CD4-positive, alpha-beta memory T cell (primary cell): ENCODE results near the gene ATP5F1B. TPM values are rescaled to one million over a fixed set of nuclear protein-coding genes. Genes with fewer than 3 reads are reported as not detected.

Experiments used
- CTCF ChIA-PET: fragments of 350-600 bp; sonication (Branson Sonifier 250); formaldehyde crosslinking; loops from one replicate; lab custom pipeline; 2021; ENCODE audit warnings: inconsistent platforms; ENCODE audit not compliant: partially characterized antibody; lab: Charles Lee
- POLR2A ChIA-PET: fragments of 350-600 bp; sonication (Branson Sonifier 250); formaldehyde crosslinking; loops from one replicate; lab custom pipeline; 2021; ENCODE audit not compliant: partially characterized antibody; lab: Charles Lee
- DNase-seq, 5 donors: peaks; one replicate each; pipeline versions ENCODE4 v3.0.0 to v3.0.0-alpha.2; 2020 to 2022; ENCODE audit warnings: mixed read lengths in 1 of 5
- H3K27ac ChIP-seq: one replicate; pipeline ENCODE4 v1.7.0; 2013; ENCODE audit warnings: low read depth, low read length
- H3K27me3 ChIP-seq: 2 replicates; pipeline ENCODE4 v1.7.0; 2013; ENCODE audit warnings: mild to moderate bottlenecking, low read length, moderate library complexity; ENCODE audit not compliant: insufficient read depth
- H3K36me3 ChIP-seq: 2 replicates; pipeline ENCODE4 v1.7.0; 2013; ENCODE audit warnings: mild to moderate bottlenecking, low read length, moderate library complexity; ENCODE audit not compliant: insufficient read depth
- H3K4me1 ChIP-seq: 2 replicates; pipeline ENCODE4 v1.7.0; 2013; ENCODE audit warnings: mild to moderate bottlenecking, low read length, moderate library complexity; ENCODE audit not compliant: insufficient read depth
- H3K4me3 ChIP-seq, 2 donors: one replicate each; pipeline ENCODE4 v1.7.0; 2013; ENCODE audit warnings: low read length in 2 of 2, mild to moderate bottlenecking in 1 of 2
- H3K9me3 ChIP-seq, 2 donors: one replicate each; pipeline ENCODE4 v1.7.0; 2013; ENCODE audit warnings: low read length in 2 of 2, control low read depth in 1 of 2; ENCODE audit not compliant: control insufficient read depth in 1 of 2
- H3K27ac Mint-ChIP-seq, 7 donors: one replicate each; pipeline ENCODE4 v1.8.0; 2020 to 2021; ENCODE audit warnings: mixed read lengths in 7 of 7, mild to moderate bottlenecking in 6 of 7, inconsistent platforms in 3 of 7, moderate library complexity in 3 of 7
- H3K27me3 Mint-ChIP-seq, 2 donors: one replicate each; pipeline ENCODE4 v1.8.0; 2020 to 2021; ENCODE audit warnings: mixed read lengths in 2 of 2
- H3K36me3 Mint-ChIP-seq, 2 donors: one replicate each; pipeline ENCODE4 v1.8.0; 2020 to 2021; ENCODE audit warnings: mixed read lengths in 2 of 2, inconsistent platforms in 1 of 2, mild to moderate bottlenecking in 1 of 2
- H3K4me1 Mint-ChIP-seq, 4 donors: one replicate each; pipeline ENCODE4 v1.8.0; 2020 to 2021; ENCODE audit warnings: mixed read lengths in 4 of 4, mild to moderate bottlenecking in 1 of 4
- H3K4me3 Mint-ChIP-seq, 8 donors: one replicate each; pipeline ENCODE4 v1.8.0; 2020 to 2021; ENCODE audit warnings: mixed read lengths in 8 of 8, mild to moderate bottlenecking in 7 of 8, moderate library complexity in 6 of 8, inconsistent platforms in 3 of 8
- H3K9me3 Mint-ChIP-seq, 8 donors: one replicate each; pipeline ENCODE4 v1.8.0; 2020 to 2021; ENCODE audit warnings: mixed read lengths in 8 of 8, mild to moderate bottlenecking in 5 of 8, inconsistent platforms in 3 of 8, moderate library complexity in 1 of 8
- intact Hi-C: fragments of 100-400 bp; cut with micrococcal nuclease; formaldehyde crosslinking; loops from one replicate; pipeline ENCODE4 v1.15.1; 2023
- polyA plus RNA-seq, 2 donors: library from polyadenylated mRNA; unstranded; fragments of 300-500 nt; fragmentation: Illumina TruSeq; gene quantifications; one replicate each; pipeline ENCODE4 v1.2.3, GENCODE V29; 2021
- total RNA-seq, 2 experiments: library from RNA; stranded (reverse); gene quantifications; one replicate each; pipeline ENCODE4 v1.2.3, GENCODE V29; 2021

ATP5F1B gene
- total and polyA plus RNA-seq, 4 experiments from 2014 or later = 243 to 1,156 (median 513) TPM

DNA sequence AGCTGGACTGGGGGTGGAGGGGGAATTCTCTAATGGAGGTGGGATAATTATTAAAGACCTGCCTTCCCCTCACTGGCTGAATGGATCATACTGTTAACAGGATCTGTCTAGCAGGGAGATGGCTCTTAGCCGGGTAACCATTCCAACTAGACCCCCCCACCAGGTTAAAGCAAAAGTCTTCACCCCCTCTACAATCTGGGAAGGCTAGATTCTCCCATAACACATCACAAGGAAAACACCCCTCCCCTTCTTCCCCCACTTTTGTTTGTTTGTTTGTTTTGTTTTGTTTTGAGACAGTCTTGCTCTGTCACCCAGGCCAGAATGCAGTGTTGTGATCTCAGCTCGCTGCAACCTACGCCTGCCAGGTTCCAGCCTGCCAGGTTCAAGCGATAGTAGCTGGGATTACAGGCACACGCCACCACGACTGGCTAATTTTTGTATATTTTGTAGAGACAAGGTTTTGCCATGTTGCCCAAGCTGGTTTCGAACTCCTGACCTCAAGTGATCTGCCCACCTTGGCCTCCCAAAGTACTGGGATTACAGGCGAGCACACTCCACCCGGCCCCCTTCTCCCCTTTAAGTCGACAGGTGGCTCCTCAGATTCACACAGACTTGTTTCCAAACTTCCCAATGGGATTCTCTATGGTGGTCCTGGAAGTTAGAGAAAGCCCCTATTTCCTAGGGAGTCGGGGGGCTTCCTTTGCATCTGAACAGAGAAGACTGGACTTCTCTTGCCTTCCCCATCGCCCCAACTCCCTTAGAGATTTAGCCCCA lies 12.1 kb downstream of the ATP5F1B start:
- Mint-ChIP-seq H3K4me3 (peak overlapping the region; percentile 86 to 99 (median 98)), H3K4me1 (peaks cover 35 to 84% (median 57%) of the 10 kb centered on the region in 4 donors), H3K27me3 (no peaks in the 10 kb centered on the region), H3K27ac (peak overlapping the region; percentile 38 to 99 (median 96)), H3K9me3 (peaks cover 0 to 2% (median 0%) of the 10 kb centered on the region in 8 donors), H3K36me3 (peaks cover 9 to 38% of the 10 kb centered on the region in 2 donors)
- H3K4me1 ChIP-seq = peaks cover 60% of the 10 kb centered on the region
- ChIA-PET POLR2A (interaction anchor here (0.6 to 10.0 kb wide), 7 partner anchors 9 to 112 kb away, joined by 3 to 210 read pairs (median 3); partner anchors contain the start of genes ATP5F1B, PTGES3 and RBMS2), CTCF (interaction anchor here (1.2 to 3.7 kb wide), 5 partner anchors 11 to 120 kb away, joined by 4 to 68 read pairs (median 38); partner anchors contain the start of gene PTGES3)
- peak overlapping the region; percentile 81 for H3K27ac ChIP-seq
- H3K4me3 ChIP-seq = peak overlapping the region; percentile 58 to 68
- intact Hi-C loops = loop anchor here (10.0 kb wide), 2 partner anchors 601 to 809 kb away; partner anchors contain the start of gene DNAJC14
- H3K9me3 ChIP-seq = no peaks in the 10 kb centered on the region
- H3K36me3 ChIP-seq = peaks cover 11% of the 10 kb centered on the region
- DNase-seq = no peak
- H3K27me3 ChIP-seq = no peaks in the 10 kb centered on the region

DNA sequence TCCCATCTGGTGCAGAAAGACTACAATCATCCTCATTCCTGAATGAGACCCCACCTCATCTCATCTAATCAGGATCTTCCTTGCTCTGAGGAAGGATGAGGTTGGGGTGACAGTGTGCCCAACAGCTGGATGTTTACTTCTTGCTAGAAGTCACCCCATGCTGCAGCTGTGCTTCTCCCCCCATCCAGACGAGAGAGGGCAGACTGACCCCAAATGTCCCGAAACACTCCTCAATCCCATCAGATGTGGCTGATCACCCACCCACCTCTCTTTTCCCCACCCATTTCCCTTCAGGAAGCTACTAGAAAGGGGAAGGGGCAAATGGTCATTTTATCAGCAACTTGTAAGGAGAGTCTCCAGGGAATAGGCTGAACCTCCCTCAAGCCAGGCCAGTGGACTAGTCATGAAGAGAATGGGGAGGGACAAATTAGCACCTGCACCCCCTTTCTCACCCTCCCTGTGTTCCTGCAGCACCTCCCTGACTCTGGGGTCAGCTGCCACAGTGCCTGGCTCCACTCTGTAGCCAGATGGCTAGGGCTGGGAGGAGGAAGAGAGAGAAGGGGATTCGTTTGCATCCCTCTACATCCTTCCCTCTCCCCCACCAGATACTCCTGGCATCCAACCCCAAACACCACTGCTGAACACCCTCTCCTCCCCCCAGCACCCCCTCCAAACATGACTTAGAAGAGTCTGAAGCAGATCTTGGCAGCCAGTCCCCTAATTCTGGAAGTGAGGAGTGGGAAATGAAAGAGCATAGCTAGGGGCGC lies 12.9 kb downstream of the ATP5F1B start:
- no peak for DNase-seq
- H3K4me3 Mint-ChIP-seq = peak overlapping the region; percentile 74 to 99 (median 98)
- ChIA-PET POLR2A (interaction anchor here (0.6 to 10.0 kb wide), 3 partner anchors 13 to 55 kb away, joined by 3 to 210 read pairs (median 117); partner anchors contain the start of genes ATP5F1B and PTGES3), CTCF (interaction anchor here (1.2 to 2.5 kb wide), 2 partner anchors 56 to 119 kb away, joined by 4 to 7 read pairs; partner anchors contain the start of gene PTGES3)
- peaks cover 41 to 91% (median 63%) of the 10 kb centered on the region in 4 donors for H3K4me1 Mint-ChIP-seq
- H3K27ac ChIP-seq = peak overlapping the region; percentile 47
- H3K27me3 ChIP-seq = no peaks in the 10 kb centered on the region
- peaks cover 4 to 37% of the 10 kb centered on the region in 2 donors for H3K36me3 Mint-ChIP-seq
- no peaks in the 10 kb centered on the region for H3K27me3 Mint-ChIP-seq
- peaks cover 0 to 2% (median 0%) of the 10 kb centered on the region in 8 donors for H3K9me3 Mint-ChIP-seq
- no peaks in the 10 kb centered on the region for H3K9me3 ChIP-seq
- H3K27ac Mint-ChIP-seq = peak overlapping the region; percentile 67 to 99 (median 82)
- peaks cover 4% of the 10 kb centered on the region for H3K36me3 ChIP-seq
- intact Hi-C loops = loop anchor here (10.0 kb wide), 2 partner anchors 602 to 808 kb away; partner anchors contain the start of gene DNAJC14
- peak overlapping the region in 1 of 2 donors; percentile 17 for H3K4me3 ChIP-seq
- H3K4me1 ChIP-seq = peaks cover 68% of the 10 kb centered on the region

DNA sequence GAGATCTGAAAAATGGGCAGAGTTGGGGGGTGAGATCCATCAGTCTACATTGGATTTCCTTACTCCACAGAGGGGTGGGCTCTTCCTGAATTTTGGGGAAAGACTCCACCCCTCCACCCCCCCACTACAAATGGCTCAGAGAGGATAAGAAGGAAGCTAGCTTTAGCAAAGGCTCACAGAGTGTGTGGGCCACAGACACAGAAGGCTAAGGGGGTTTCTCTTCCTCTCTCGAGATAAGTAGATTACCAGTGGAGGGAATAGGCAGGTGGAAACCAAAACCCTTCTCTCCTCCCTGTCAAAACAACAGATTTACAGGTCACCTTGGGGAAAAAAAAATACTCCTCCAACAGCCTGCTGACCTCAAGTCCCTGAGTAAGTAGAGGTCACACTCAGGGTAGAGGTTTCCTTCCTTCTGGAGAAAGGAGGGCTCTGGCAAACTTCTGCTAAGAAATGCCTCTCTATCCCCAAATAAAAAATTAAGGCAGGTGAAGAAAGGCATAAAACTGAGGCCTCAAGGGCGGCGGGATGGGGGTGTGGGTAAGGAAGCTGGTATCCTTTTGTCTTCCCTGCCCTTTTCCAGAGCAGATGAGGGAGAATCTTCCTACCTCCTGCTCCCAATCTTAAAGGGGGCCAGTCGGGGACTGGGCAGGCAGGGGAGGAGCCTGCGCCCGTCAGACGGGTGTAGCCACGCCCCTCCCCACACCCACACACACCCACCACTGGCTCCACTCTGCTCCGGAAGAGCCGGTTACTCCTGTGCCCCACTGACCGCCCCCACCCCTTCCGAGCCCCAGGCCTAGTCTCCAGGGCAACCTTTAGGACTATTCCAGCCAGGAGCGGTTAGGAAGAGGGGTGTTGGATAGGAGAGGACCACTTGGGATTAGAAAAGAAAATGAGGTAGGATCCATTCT lies 13.7 kb downstream of the ATP5F1B start:
- intact Hi-C loops = loop anchor here (10.0 kb wide), 2 partner anchors 603 to 807 kb away; partner anchors contain the start of gene DNAJC14
- DNase-seq = peak in 4 of 5 donors; percentile 22 to 61 (median 28)
- Mint-ChIP-seq H3K9me3 (peaks cover 0 to 2% (median 0%) of the 10 kb centered on the region in 8 donors), H3K27me3 (no peaks in the 10 kb centered on the region), H3K4me3 (peak overlapping the region; percentile 67 to 99 (median 92)), H3K36me3 (peaks cover 0 to 30% of the 10 kb centered on the region in 2 donors), H3K27ac (peak overlapping the region in 6 of 7 donors; percentile 52 to 99 (median 90)), H3K4me1 (peaks cover 40 to 88% (median 61%) of the 10 kb centered on the region in 4 donors)
- peak overlapping the region in 1 of 2 donors; percentile 17 for H3K4me3 ChIP-seq
- no peaks in the 10 kb centered on the region for H3K27me3 ChIP-seq
- no peaks in the 10 kb centered on the region for H3K9me3 ChIP-seq
- H3K27ac ChIP-seq = peak overlapping the region; percentile 47
- H3K4me1 ChIP-seq = peaks cover 73% of the 10 kb centered on the region
- CTCF ChIA-PET = no interaction called here
- POLR2A ChIA-PET = interaction anchor here (0.6 to 10.0 kb wide), 5 partner anchors 11 to 398 kb away, joined by 3 to 210 read pairs (median 4); partner anchors contain the start of genes ATP5F1B and PTGES3
- H3K36me3 ChIP-seq = no peaks in the 10 kb centered on the region

DNA sequence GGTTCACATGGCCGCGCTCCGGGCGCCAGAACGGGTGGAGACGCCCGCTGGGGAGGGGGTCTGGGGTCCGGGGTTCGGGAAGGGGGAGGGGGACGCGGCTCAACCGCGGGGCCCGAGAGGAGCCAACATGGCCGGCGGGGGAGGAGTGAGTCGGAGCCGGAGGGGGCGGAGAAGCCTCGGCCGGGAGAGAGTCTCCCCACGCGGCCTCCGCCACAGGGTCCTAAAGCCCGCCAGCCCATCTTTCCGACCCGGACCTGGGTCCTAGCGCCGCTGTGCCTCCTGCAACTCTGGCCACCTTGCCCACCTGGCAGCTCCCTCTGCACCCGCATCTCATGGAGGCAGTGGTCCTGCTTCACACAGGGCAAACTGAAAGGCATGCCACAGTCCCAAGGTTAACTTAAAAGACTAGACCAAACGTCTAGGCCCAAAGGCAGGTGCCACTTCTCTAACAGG lies 15.6 kb downstream of the ATP5F1B start, which contains the start of gene BAZ2A:
TSS of gene BAZ2A (minus strand) at position 147 of the 453 bp plus-strand sequence. CDS start 12,796 bp downstream, outside the sequence.
- DNase-seq = peak; percentile 80 to 86 (median 83)
- Mint-ChIP-seq H3K27me3 (no peaks in the 10 kb centered on the region), H3K9me3 (peaks cover 0 to 2% (median 0%) of the 10 kb centered on the region in 8 donors), H3K36me3 (peaks cover 3 to 38% of the 10 kb centered on the region in 2 donors), H3K4me3 (peak within 1 kb of the TSS; percentile 86 to 99 (median 92)), H3K4me1 (peaks cover 43 to 82% (median 63%) of the 10 kb centered on the region in 4 donors), H3K27ac (peak within 1 kb of the TSS; percentile 82 to 98 (median 94))
- intact Hi-C loops = loop anchor here (1.0 to 10.0 kb wide), 3 partner anchors 58 to 805 kb away; partner anchors contain the start of genes DNAJC14 and PTGES3
- H3K36me3 ChIP-seq = peaks cover 4% of the 10 kb centered on the region
- H3K27me3 ChIP-seq = no peaks in the 10 kb centered on the region
- H3K9me3 ChIP-seq = no peaks in the 10 kb centered on the region
- peaks cover 76% of the 10 kb centered on the region for H3K4me1 ChIP-seq
- peak within 1 kb of the TSS; percentile 93 for H3K27ac ChIP-seq
- H3K4me3 ChIP-seq = peak within 1 kb of the TSS; percentile 90 to 98
- ChIA-PET POLR2A (interaction anchor here (0.7 to 10.0 kb wide), 14 partner anchors 9 to 893 kb away, joined by 3 to 210 read pairs (median 10); partner anchors contain the start of genes ATP5F1B, NAB2, NACA and PTGES3), CTCF (interaction anchor here (1.0 kb wide), 1 partner anchor 371 kb away, joined by 3 read pairs; no protein-coding TSS in a partner anchor)

DNA sequence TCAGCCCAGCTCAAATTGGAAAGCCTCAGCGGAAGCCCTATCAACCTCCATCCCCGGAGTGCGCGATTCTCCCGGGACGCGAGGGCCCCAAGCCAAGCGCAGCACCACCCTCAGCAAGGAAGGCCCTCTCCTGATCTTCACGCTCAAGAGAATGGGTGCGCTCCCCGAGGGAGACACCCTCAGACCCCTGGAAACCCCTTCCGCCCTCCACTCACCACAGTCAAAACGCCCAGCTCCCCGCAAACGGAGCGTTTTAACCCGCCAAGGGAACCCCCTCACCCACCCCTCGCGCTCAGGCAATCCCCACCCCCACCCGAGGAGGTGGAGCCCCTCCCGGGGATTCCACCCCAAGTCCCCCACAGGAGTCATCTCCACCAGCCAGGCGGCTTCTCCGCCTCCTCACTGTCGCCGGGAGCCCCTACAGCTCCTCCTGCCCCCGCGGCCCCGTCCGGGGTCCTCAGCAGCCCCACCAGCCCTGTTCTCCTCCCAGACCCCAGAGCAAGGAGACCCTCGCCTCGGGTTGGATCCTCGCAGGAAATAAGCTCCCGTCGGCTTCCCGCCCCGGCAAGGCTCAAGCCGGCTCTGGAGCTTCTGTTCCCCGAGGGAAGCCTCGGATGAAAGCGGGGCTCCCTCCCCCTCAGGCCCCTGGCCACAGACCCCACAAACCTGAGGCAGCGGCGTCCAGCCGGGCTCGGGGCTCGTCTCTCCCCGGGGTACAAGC lies 16.2 kb downstream of the ATP5F1B start:
- H3K27ac ChIP-seq = peak overlapping the region; percentile 93
- no peaks in the 10 kb centered on the region for H3K9me3 ChIP-seq
- no peaks in the 10 kb centered on the region for H3K27me3 Mint-ChIP-seq
- peak; percentile 35 to 76 (median 38) for DNase-seq
- peak overlapping the region; percentile 86 to 95 (median 92) for H3K4me3 Mint-ChIP-seq
- peaks cover 80% of the 10 kb centered on the region for H3K4me1 ChIP-seq
- ChIA-PET CTCF (interaction anchor here (0.7 to 2.2 kb wide), 12 partner anchors 16 to 371 kb away, joined by 3 to 11 read pairs (median 3); partner anchors contain the start of genes ATP5F1B and NACA), POLR2A (interaction anchor here (0.6 to 10.0 kb wide), 30 partner anchors 10 to 512 kb away, joined by 3 to 210 read pairs (median 6); partner anchors contain the start of genes ATP5F1B, NAB2, NACA and PTGES3)
- peaks cover 0 to 2% (median 0%) of the 10 kb centered on the region in 8 donors for H3K9me3 Mint-ChIP-seq
- no peaks in the 10 kb centered on the region for H3K27me3 ChIP-seq
- H3K27ac Mint-ChIP-seq = peak overlapping the region; percentile 82 to 98 (median 93)
- H3K4me1 Mint-ChIP-seq = peaks cover 41 to 79% (median 62%) of the 10 kb centered on the region in 4 donors
- peaks cover 3 to 36% of the 10 kb centered on the region in 2 donors for H3K36me3 Mint-ChIP-seq
- peaks cover 4% of the 10 kb centered on the region for H3K36me3 ChIP-seq
- intact Hi-C loops = loop anchor here (1.0 to 10.0 kb wide), 4 partner anchors 17 to 805 kb away; partner anchors contain the start of genes DNAJC14 and PTGES3
- H3K4me3 ChIP-seq = peak overlapping the region; percentile 90 to 98
